IPS DF 6.9 (cell line): ENCODE measurements around the gene TMEM86B.
"Not testable (repeated sequence)": the region's sequence is repeated elsewhere in the genome, so short reads cannot be mapped to it uniquely, and the experiment has no call there.

ENCODE experiments used
- DNase-seq: peaks from one replicate; pipeline ENCODE4 v3.0.0-alpha.2; 2013; ENCODE audit warnings: low read depth, low spot score
- H3K27ac ChIP-seq: one replicate; pipeline ENCODE4 v1.5.1; 2013; ENCODE audit warnings: low read length, control low read depth
- H3K27me3 ChIP-seq: 2 replicates; pipeline ENCODE4 v1.6.1; 2013; ENCODE audit warnings: mild to moderate bottlenecking, low read length; ENCODE audit not compliant: control insufficient read depth, insufficient read depth
- H3K36me3 ChIP-seq: 2 replicates; pipeline ENCODE4 v1.6.1; 2013; ENCODE audit warnings: low read length; ENCODE audit not compliant: control insufficient read depth, insufficient read depth
- H3K4me1 ChIP-seq: 2 replicates; pipeline ENCODE4 v1.6.1; 2013; ENCODE audit warnings: low read length; ENCODE audit not compliant: control insufficient read depth, insufficient read depth
- H3K4me3 ChIP-seq: 2 replicates; pipeline ENCODE4 v1.5.1; 2013; ENCODE audit warnings: mild to moderate bottlenecking, low read length
- H3K9me3 ChIP-seq: 2 replicates; pipeline ENCODE4 v1.6.1; 2013; ENCODE audit warnings: low read length, inconsistent platforms; ENCODE audit not compliant: control insufficient read depth, insufficient read depth
- WGBS: extraction: QIAGEN DNeasy Blood & Tissue Kit; methylation state at CpG from one replicate; pipeline ENCODE4 v1.1.7; 2013; ENCODE audit warnings: mixed read lengths, missing lambda C conversion rate; ENCODE audit not compliant: insufficient read length, insufficient coverage; 5-methylcytosine and 5-hydroxymethylcytosine counted together

The TMEM86B gene

GRCh38 chr19:55220525-55220924 is 8.0 kb downstream of the TMEM86B start:
- Histone ChIP-seq H3K4me1 (no peaks in the 10 kb centered on the region), H3K27me3 (no peaks in the 10 kb centered on the region; the same call in 1 of the 2 replicates), H3K36me3 (no peaks in the 10 kb centered on the region), H3K4me3 (no peak overlapping the region), H3K27ac (no peak overlapping the region), H3K9me3 (no peaks in the 10 kb centered on the region)
- no peak for DNase-seq
- WGBS: no CpG with 5 or more reads among the region's 9 CpGs

GRCh38 chr19:55216461-55217198 is 11.9 kb downstream of the TMEM86B start:
- peak overlapping the region; percentile 39; the same call in 1 of the 2 replicates for H3K4me3 ChIP-seq
- no CpG with 5 or more reads among the region's 36 CpGs for WGBS

GRCh38 chr19:55213547-55213946 is 15.0 kb downstream of the TMEM86B start:
- Histone ChIP-seq H3K27me3 (no peaks in the 10 kb centered on the region; the same call in 1 of the 2 replicates), H3K4me1 (no peaks in the 10 kb centered on the region; the same call in 1 of the 2 replicates), H3K36me3 (no peaks in the 10 kb centered on the region), H3K9me3 (no peaks in the 10 kb centered on the region; the same call in 1 of the 2 replicates), H3K27ac (no peak overlapping the region), H3K4me3 (no peak overlapping the region)
- WGBS: no CpG with 5 or more reads among the region's 7 CpGs
- DNase-seq: no peak

More at GRCh38 chr19:55216461-55217198, 11.9 kb downstream of the TMEM86B start:
- Histone ChIP-seq H3K27ac (no peak overlapping the region), H3K9me3 (no peaks in the 10 kb centered on the region; the same call in 1 of the 2 replicates), H3K4me1 (no peaks in the 10 kb centered on the region; the same call in 1 of the 2 replicates), H3K27me3 (no peaks in the 10 kb centered on the region; the same call in 1 of the 2 replicates), H3K36me3 (no peaks in the 10 kb centered on the region)
- DNase-seq: peak; percentile 93

- H3K4me1 ChIP-seq: no peaks in the 10 kb centered on the region; the same call in 1 of the 2 replicates
- no CpG with 5 or more reads among the region's 3 CpGs for WGBS
- no peaks in the 10 kb centered on the region; the same call in 1 of the 2 replicates for H3K27me3 ChIP-seq
- DNase-seq: no peak
- no peak overlapping the region for H3K27ac ChIP-seq
- no peak overlapping the region for H3K4me3 ChIP-seq
- H3K36me3 ChIP-seq: no peaks in the 10 kb centered on the region
- H3K9me3 ChIP-seq: no peaks in the 10 kb centered on the region; the same call in 1 of the 2 replicates
Measured at GRCh38 chr19:55212447-55212846, 16.1 kb downstream of the TMEM86B start.

- no peak for DNase-seq
- Histone ChIP-seq H3K4me3 (no peak overlapping the region), H3K36me3 (no peaks in the 10 kb centered on the region), H3K27me3 (no peaks in the 10 kb centered on the region), H3K9me3 (no peaks in the 10 kb centered on the region; the same call in 1 of the 2 replicates), H3K27ac (no peak overlapping the region), H3K4me1 (no peaks in the 10 kb centered on the region; the same call in 1 of the 2 replicates)
- no CpG with 5 or more reads among the region's 17 CpGs for WGBS
Measured at GRCh38 chr19:55209693-55210472, 18.7 kb downstream of the TMEM86B start.

- Histone ChIP-seq H3K9me3 (no peaks in the 10 kb centered on the region; the same call in 1 of the 2 replicates), H3K27me3 (no peaks in the 10 kb centered on the region), H3K36me3 (no peaks in the 10 kb centered on the region), H3K4me3 (no peak within 1 kb of the TSS), H3K27ac (no peak within 1 kb of the TSS), H3K4me1 (no peaks in the 10 kb centered on the region; the same call in 1 of the 2 replicates)
- WGBS: no CpG with 5 or more reads among the region's 18 CpGs
- DNase-seq: no peak
Measured at GRCh38 chr19:55208880-55209692, 19.5 kb downstream of the TMEM86B start, which contains the start of gene PTPRH. PTPRH (minus strand) TSS chr19:55209501; CDS start chr19:55209433, 68 bp downstream.

- no peak overlapping the region for H3K27ac ChIP-seq
- WGBS: no CpG with 5 or more reads among the region's 29 CpGs
- no peak overlapping the region for H3K4me3 ChIP-seq
- no peaks in the 10 kb centered on the region for H3K36me3 ChIP-seq
- DNase-seq: no peak
- H3K9me3 ChIP-seq: no peaks in the 10 kb centered on the region
- H3K27me3 ChIP-seq: no peaks in the 10 kb centered on the region
- H3K4me1 ChIP-seq: no peaks in the 10 kb centered on the region
Measured at GRCh38 chr19:55206664-55207500, 21.7 kb downstream of the TMEM86B start.

- not testable (repeated sequence) for H3K4me1 ChIP-seq, H3K27me3 ChIP-seq, DNase-seq, H3K9me3 ChIP-seq, H3K36me3 ChIP-seq, H3K27ac ChIP-seq, H3K4me3 ChIP-seq
- no CpG with 5 or more reads among the region's 10 CpGs for WGBS
Measured at GRCh38 chr19:55202199-55202598, 26.4 kb downstream of the TMEM86B start.

- Histone ChIP-seq H3K27ac (no peak overlapping the region), H3K27me3 (no peaks in the 10 kb centered on the region), H3K9me3 (no peaks in the 10 kb centered on the region), H3K4me1 (no peaks in the 10 kb centered on the region), H3K36me3 (no peaks in the 10 kb centered on the region), H3K4me3 (no peak overlapping the region)
- DNase-seq: no peak
- WGBS: 100% methylated on average over 1 of the region's 5 CpGs
Measured at GRCh38 chr19:55199620-55200204, 28.9 kb downstream of the TMEM86B start.
